Adrenal gland (tissue), 5 donors: ENCODE data around the gene ZDHHC19.

Source experiments
- POLR2A ChIP-seq, 2 donors: fragments of 450-650 bp; IDR thresholded peaks; one replicate each; pipeline ENCODE4 v1.6.1; 2017; ENCODE audit warnings: antibody characterized with exemption in 2 of 2, mild to moderate bottlenecking in 2 of 2, moderate library complexity in 1 of 2
- TF ChIP-seq, protein P1 (sequence below), 6 experiments: fragments of 450-650 bp in 4 of 6; fragments of 200-600 bp in 2 of 6; sonication (generic) in 1 of 6; IDR thresholded peaks; 1 replicate in 5 of 6; 2 replicates in 1 of 6; pipeline versions ENCODE4 v1.5.1 to v1.8.0; 2016 to 2021; ENCODE audit warnings: antibody characterized with exemption in 6 of 6, mild to moderate bottlenecking in 2 of 6, moderate library complexity in 1 of 6
- donor health status: DM: no; HTN: no; CAD: no.

GRCh38 chr3:196177967-196178366 lies 33.2 kb downstream of the ZDHHC19 start:
- TF ChIP-seq, protein P1, sequence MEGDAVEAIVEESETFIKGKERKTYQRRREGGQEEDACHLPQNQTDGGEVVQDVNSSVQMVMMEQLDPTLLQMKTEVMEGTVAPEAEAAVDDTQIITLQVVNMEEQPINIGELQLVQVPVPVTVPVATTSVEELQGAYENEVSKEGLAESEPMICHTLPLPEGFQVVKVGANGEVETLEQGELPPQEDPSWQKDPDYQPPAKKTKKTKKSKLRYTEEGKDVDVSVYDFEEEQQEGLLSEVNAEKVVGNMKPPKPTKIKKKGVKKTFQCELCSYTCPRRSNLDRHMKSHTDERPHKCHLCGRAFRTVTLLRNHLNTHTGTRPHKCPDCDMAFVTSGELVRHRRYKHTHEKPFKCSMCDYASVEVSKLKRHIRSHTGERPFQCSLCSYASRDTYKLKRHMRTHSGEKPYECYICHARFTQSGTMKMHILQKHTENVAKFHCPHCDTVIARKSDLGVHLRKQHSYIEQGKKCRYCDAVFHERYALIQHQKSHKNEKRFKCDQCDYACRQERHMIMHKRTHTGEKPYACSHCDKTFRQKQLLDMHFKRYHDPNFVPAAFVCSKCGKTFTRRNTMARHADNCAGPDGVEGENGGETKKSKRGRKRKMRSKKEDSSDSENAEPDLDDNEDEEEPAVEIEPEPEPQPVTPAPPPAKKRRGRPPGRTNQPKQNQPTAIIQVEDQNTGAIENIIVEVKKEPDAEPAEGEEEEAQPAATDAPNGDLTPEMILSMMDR (IDR thresholded peaks at IDR 0.05), result no peak
- no peak for TF ChIP-seq POLR2A (IDR thresholded peaks at IDR 0.05)
